A549 (cell line): ENCODE data around the gene PLXDC1. TPM values are rescaled to one million over a fixed set of nuclear protein-coding genes. Genes with fewer than 3 reads are reported as not detected.

Experiments used
- ATAC-seq, 2 experiments: fragments of 200-7000 bp in 1 of 2; fragments of >200 bp in 1 of 2; cut with Nextera tagmentation in 1 of 2; cut with Tn5 transposase in 1 of 2; 3 replicates each; pipeline versions ENCODE4 v1.8.0 to v1.9.1; 2018 to 2020; ENCODE audit warnings: mild to moderate bottlenecking in 1 of 2, moderate library complexity in 1 of 2
- CTCF ChIA-PET: fragments of 300-600 bp; sonication (Branson Sonifier 250); formaldehyde crosslinking; extraction: SDS; loops from one replicate; lab custom pipeline; 2021; ENCODE audit warnings: antibody characterized with exemption, inconsistent platforms; lab: Yijun Ruan, JAX
- POLR2A ChIA-PET: fragments of 350-600 bp; formaldehyde crosslinking; extraction: SDS; loops from one replicate; lab custom pipeline; 2021; ENCODE audit warnings: antibody characterized with exemption, inconsistent platforms; lab: Yijun Ruan, JAX
- DNase-seq, 2 experiments: peaks; one replicate each; pipeline versions ENCODE4 v3.0.0 to v3.0.0-alpha.2; 2011 to 2016; ENCODE audit warnings: low read depth in 1 of 2, low spot score in 1 of 2
- FAIRE-seq: peaks from 2 replicates; lab custom pipeline; 2011; peaks lifted over from hg19 to GRCh38; lab: Jason Lieb, UNC
- H3K27ac ChIP-seq, 2 experiments: fragments of >200 bp; sonication (Bioruptor Twin); formaldehyde crosslinking; 3 replicates each; pipeline ENCODE4 v1.5.1; 2016 to 2017
- H3K4me1 ChIP-seq: fragments of >200 bp; sonication (Bioruptor Twin); formaldehyde crosslinking; 3 replicates; pipeline ENCODE4 v1.6.1; 2016
- H3K4me2 ChIP-seq: fragments of >200 bp; sonication (Bioruptor Twin); formaldehyde crosslinking; 3 replicates; pipeline ENCODE4 v1.6.1; 2016
- H3K4me3 ChIP-seq: fragments of >200 bp; sonication (Bioruptor Twin); formaldehyde crosslinking; 3 replicates; pipeline ENCODE4 v1.5.1; 2016
- H3K9me3 ChIP-seq: fragments of >200 bp; sonication (Bioruptor Twin); formaldehyde crosslinking; 3 replicates; pipeline ENCODE4 v1.6.1; 2016
- BCL3 ChIP-seq: fragments of >200 bp; sonication (Bioruptor Twin); formaldehyde crosslinking; IDR thresholded peaks from 3 replicates; pipeline ENCODE4 v1.6.1; 2016
- CBX8 ChIP-seq: fragments of 200-600 bp; sonication (generic); IDR thresholded peaks from 2 replicates; pipeline ENCODE4 v1.6.1; 2016
- EHF ChIP-seq: fragments of 250-450 bp; sonication (Bioruptor Pico); IDR thresholded peaks from 2 replicates; pipeline ENCODE4 v1.5.0; 2020; ENCODE audit warnings: mild to moderate bottlenecking
- EHMT2 ChIP-seq: fragments of 200-600 bp; sonication (generic); IDR thresholded peaks from 2 replicates; pipeline ENCODE4 v1.6.1; 2016; ENCODE audit warnings: antibody characterized with exemption, low read depth, mild to moderate bottlenecking, moderate library complexity
- ELK1 ChIP-seq: fragments of 150-350 bp; IDR thresholded peaks from 2 replicates; pipeline ENCODE4 v1.6.1; 2014; ENCODE audit warnings: low read depth, mild to moderate bottlenecking, low read length
- EP300 ChIP-seq, 2 experiments: fragments of >200 bp; sonication (Bioruptor Twin); formaldehyde crosslinking; IDR thresholded peaks; 2 replicates in 1 of 2; 3 replicates in 1 of 2; pipeline ENCODE4 v1.6.1; 2016 to 2017
- ESRRA ChIP-seq: fragments of 150-350 bp; IDR thresholded peaks from 2 replicates; pipeline ENCODE4 v1.6.1; 2014; ENCODE audit warnings: mild to moderate bottlenecking, low read length, borderline replicate concordance
- FOSB ChIP-seq: fragments of 250-450 bp; sonication (Bioruptor Pico); IDR thresholded peaks from 2 replicates; pipeline ENCODE4 v1.5.0; 2020; ENCODE audit warnings: mild to moderate bottlenecking, moderate library complexity
- FOXS1 ChIP-seq: fragments of 250-450 bp; sonication (Bioruptor Pico); IDR thresholded peaks from 2 replicates; pipeline ENCODE4 v1.5.0; 2020; ENCODE audit warnings: mild to moderate bottlenecking, moderate library complexity
- GATA3 ChIP-seq: IDR thresholded peaks from 2 replicates; pipeline ENCODE4 v1.6.1; 2012; ENCODE audit warnings: borderline replicate concordance
- HEYL ChIP-seq: fragments of 250-450 bp; sonication (Bioruptor Pico); IDR thresholded peaks from 2 replicates; pipeline ENCODE4 v1.8.0; 2021; ENCODE audit warnings: mild to moderate bottlenecking, moderate library complexity
- HOXA7 ChIP-seq: fragments of 250-450 bp; sonication (Bioruptor Pico); IDR thresholded peaks from 2 replicates; pipeline ENCODE4 v1.5.0; 2020; ENCODE audit warnings: mild to moderate bottlenecking, moderate library complexity
- HOXB13 ChIP-seq: fragments of 250-450 bp; sonication (Bioruptor Pico); IDR thresholded peaks from 2 replicates; pipeline ENCODE4 v1.5.0; 2020; ENCODE audit warnings: low read depth, mild to moderate bottlenecking, moderate library complexity
- JUNB ChIP-seq: fragments of >200 bp; sonication (Bioruptor Twin); formaldehyde crosslinking; IDR thresholded peaks from 2 replicates; pipeline ENCODE4 v1.6.1; 2016
- KDM1A ChIP-seq: fragments of 200-600 bp; sonication (generic); IDR thresholded peaks from 2 replicates; pipeline ENCODE4 v1.6.1; 2016; ENCODE audit warnings: low read depth, mild to moderate bottlenecking
- KDM5A ChIP-seq: fragments of 200-600 bp; sonication (generic); IDR thresholded peaks from 2 replicates; pipeline ENCODE4 v1.6.1; 2016; ENCODE audit warnings: antibody characterized with exemption, mild to moderate bottlenecking
- MAFK ChIP-seq: fragments of 450-650 bp; IDR thresholded peaks from 2 replicates; pipeline ENCODE4 v1.6.1; 2014; ENCODE audit not compliant: partially characterized antibody
- MAZ ChIP-seq: fragments of 150-350 bp; IDR thresholded peaks from 2 replicates; pipeline ENCODE4 v1.6.1; 2014; ENCODE audit warnings: antibody characterized with exemption, low read depth, low read length, borderline replicate concordance
- MYC ChIP-seq: IDR thresholded peaks from 2 replicates; pipeline ENCODE4 v1.6.1; 2012; ENCODE audit warnings: mild to moderate bottlenecking, inconsistent platforms, low read length, improper control_type of control experiment, borderline replicate concordance
- NPAS2 ChIP-seq: fragments of 250-450 bp; sonication (Bioruptor Pico); IDR thresholded peaks from 2 replicates; pipeline ENCODE4 v1.8.0; 2022; ENCODE audit warnings: mild to moderate bottlenecking, moderate library complexity, borderline replicate concordance
- NR3C1 ChIP-seq: fragments of >200 bp; sonication (Bioruptor Twin); formaldehyde crosslinking; IDR thresholded peaks from 3 replicates; pipeline ENCODE4 v1.6.1; 2017
- PHF8 ChIP-seq: fragments of 200-600 bp; sonication (generic); IDR thresholded peaks from 2 replicates; pipeline ENCODE4 v1.6.1; 2016; ENCODE audit warnings: low read depth, mild to moderate bottlenecking, antibody characterized with exemption, moderate library complexity, borderline replicate concordance
- POLR2A ChIP-seq: IDR thresholded peaks from 2 replicates; pipeline ENCODE4 v1.6.1; 2012; ENCODE audit warnings: mild to moderate bottlenecking, low read length
- RAD21 ChIP-seq, 2 experiments: fragments of >200 bp in 1 of 2; sonication (Bioruptor Twin) in 1 of 2; formaldehyde crosslinking in 1 of 2; IDR thresholded peaks in 1 of 2; conservative IDR thresholded peaks in 1 of 2; 2 replicates in 1 of 2; 3 replicates in 1 of 2; pipeline ENCODE4 v1.6.1; 2012 to 2018; ENCODE audit warnings: inconsistent platforms in 1 of 2
- RARB ChIP-seq: fragments of 250-450 bp; sonication (Bioruptor Pico); IDR thresholded peaks from 2 replicates; pipeline ENCODE4 v1.8.0; 2021; ENCODE audit warnings: mild to moderate bottlenecking, moderate library complexity
- RCOR1 ChIP-seq: fragments of 150-350 bp; IDR thresholded peaks from 2 replicates; pipeline ENCODE4 v1.6.1; 2014; ENCODE audit warnings: antibody characterized with exemption, low read length, low read depth
- RFX5 ChIP-seq: fragments of 450-650 bp; IDR thresholded peaks from 2 replicates; pipeline ENCODE4 v1.7.1; 2014; ENCODE audit warnings: antibody characterized with exemption, mild to moderate bottlenecking, moderate library complexity
- RNF2 ChIP-seq: fragments of 200-600 bp; sonication (generic); IDR thresholded peaks from 2 replicates; pipeline ENCODE4 v1.6.1; 2016; ENCODE audit warnings: low read depth, mild to moderate bottlenecking, antibody characterized with exemption, moderate library complexity, borderline replicate concordance
- SREBF2 ChIP-seq: fragments of 450-650 bp; IDR thresholded peaks from 2 replicates; pipeline ENCODE4 v1.6.1; 2014; ENCODE audit warnings: mild to moderate bottlenecking, moderate library complexity
- TP53 ChIP-seq: fragments of 250-450 bp; sonication (Bioruptor Pico); IDR thresholded peaks from 2 replicates; pipeline ENCODE4 v1.5.0; 2021; ENCODE audit warnings: mild to moderate bottlenecking, moderate library complexity
- ZC3H11A ChIP-seq: fragments of 450-650 bp; IDR thresholded peaks from 2 replicates; pipeline ENCODE4 v1.6.1; 2014; ENCODE audit warnings: antibody characterized with exemption, mild to moderate bottlenecking
- ZFP36 ChIP-seq: fragments of 450-650 bp; IDR thresholded peaks from 2 replicates; pipeline ENCODE4 v1.6.1; 2014; ENCODE audit warnings: borderline replicate concordance; ENCODE audit not compliant: partially characterized antibody
- WGBS: methylation state at CpG from one replicate; pipeline ENCODE4 v1.1.6; 2017; ENCODE audit errors: missing lambda C conversion rate; 5-methylcytosine and 5-hydroxymethylcytosine counted together
- polyA plus RNA-seq, 4 experiments: library from polyadenylated mRNA; depleted of rRNA in 3 of 4; stranded (reverse); fragments of >200 nt; fragmentation: RNase III in 1 of 4; extraction: RNeasy Plus Mini Kit Qiagen cat#74134 plus additional on column Dnase treatment in 1 of 4; gene quantifications; 2 replicates in 3 of 4; 3 replicates in 1 of 4; pipeline ENCODE4 v1.2.3, GENCODE V29; 2011 to 2017
- TF ChIP-seq, protein P1 (sequence below): IDR thresholded peaks from 2 replicates; pipeline ENCODE4 v1.6.1; 2012; ENCODE audit warnings: low read depth, borderline replicate concordance
- TF ChIP-seq, protein P2 (sequence below): fragments of 200-600 bp; sonication (generic); IDR thresholded peaks from 2 replicates; pipeline ENCODE4 v1.6.1; 2016; ENCODE audit warnings: antibody characterized with exemption, mild to moderate bottlenecking, moderate library complexity
- TF ChIP-seq, protein P3 (sequence below): fragments of 250-450 bp; sonication (Bioruptor Pico); IDR thresholded peaks from 2 replicates; pipeline ENCODE4 v1.5.0; 2020; ENCODE audit warnings: low read depth, mild to moderate bottlenecking, moderate library complexity

PLXDC1 gene
- polyA plus RNA-seq, 2 of the 4 experiments (the other 2 are of a cell fraction): 0.31 to 0.36 TPM

DNA sequence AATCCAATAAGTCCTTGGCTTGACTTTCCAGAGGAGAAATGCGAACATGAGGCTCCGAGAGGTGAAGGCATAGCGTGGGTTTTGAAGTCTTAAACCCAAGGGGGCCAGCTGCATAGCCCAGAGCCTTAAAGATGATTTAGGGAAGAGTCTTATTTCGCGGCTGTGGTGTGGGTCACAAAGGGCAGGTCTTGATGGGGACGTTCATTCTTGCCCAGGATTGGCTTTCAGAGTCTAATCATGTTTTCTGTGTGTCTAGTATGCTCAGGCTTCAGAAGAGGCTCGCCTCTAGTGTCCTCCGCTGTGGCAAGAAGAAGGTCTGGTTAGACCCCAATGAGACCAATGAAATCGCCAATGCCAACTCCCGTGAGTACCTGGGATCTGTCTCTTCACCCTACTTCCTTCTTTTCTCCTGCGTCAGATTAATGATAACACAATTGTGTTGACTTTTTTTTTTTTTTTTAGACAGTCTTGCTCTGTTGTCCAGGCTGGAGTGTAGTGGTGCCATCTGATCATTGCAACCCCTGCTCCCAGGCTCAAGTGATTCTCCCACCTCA is 49.6 kb upstream of the PLXDC1 start:
- ChIA-PET POLR2A (interaction anchor here (0.6 to 0.7 kb wide), 2 partner anchors 28 to 53 kb away, joined by 4 read pairs; no protein-coding TSS in a partner anchor), CTCF (interaction anchor here (0.7 to 31.5 kb wide), 6 partner anchors 18 to 328 kb away, joined by 3 to 1140 read pairs (median 4); no protein-coding TSS in a partner anchor)
- peaks cover 34% of the 10 kb centered on the region for H3K4me1 ChIP-seq
- no peaks in the 10 kb centered on the region for H3K9me3 ChIP-seq
- 9% methylated on average over 11 of the region's 11 CpGs for WGBS
- H3K27ac ChIP-seq: peak overlapping the region; percentile 96
- H3K4me2 ChIP-seq: peak overlapping the region; percentile 85
- no peak for ATAC-seq
- FAIRE-seq: no peak
- H3K4me3 ChIP-seq: peak overlapping the region; percentile 96
- no peak for DNase-seq
- TF ChIP-seq KDM1A (no peak), ZC3H11A (no peak), ESRRA (no peak), EHMT2 (no peak), ZFP36 (no peak), HOXA7 (CRISPR knock-in tag) (peak; percentile 80), PHF8 (no peak), FOSB (CRISPR knock-in tag) (0 out of 2 replicates have a peak, but pooled peaks have one; percentile 52), KDM5A (no peak), RNF2 (no peak), RAD21 (conservative IDR thresholded peaks at IDR 0.05 in 1 of 2, IDR thresholded peaks at IDR 0.05 in 1 of 2) (no peak), FOXS1 (CRISPR knock-in tag) (no peak), RFX5 (no peak), HOXB13 (CRISPR knock-in tag) (no peak), EHF (CRISPR knock-in tag) (no peak), GATA3 (no peak), HEYL (CRISPR knock-in tag) (no peak), MAZ (no peak), MAFK (no peak), NPAS2 (CRISPR knock-in tag) (no peak), EP300 (IDR thresholded peaks at IDR 0.05) (no peak), NR3C1 (no peak), CBX8 (no peak), ELK1 (no peak), RARB (CRISPR knock-in tag) (peak; percentile 61; the same call in 1 of the 2 replicates), MYC (no peak), POLR2A (no peak), RCOR1 (no peak), TP53 (CRISPR knock-in tag) (peak; percentile 29; the same call in 1 of the 2 replicates), JUNB (no peak), BCL3 (no peak; the same call in 2 of the 3 replicates), SREBF2 (no peak)
- TF ChIP-seq, protein P1, sequence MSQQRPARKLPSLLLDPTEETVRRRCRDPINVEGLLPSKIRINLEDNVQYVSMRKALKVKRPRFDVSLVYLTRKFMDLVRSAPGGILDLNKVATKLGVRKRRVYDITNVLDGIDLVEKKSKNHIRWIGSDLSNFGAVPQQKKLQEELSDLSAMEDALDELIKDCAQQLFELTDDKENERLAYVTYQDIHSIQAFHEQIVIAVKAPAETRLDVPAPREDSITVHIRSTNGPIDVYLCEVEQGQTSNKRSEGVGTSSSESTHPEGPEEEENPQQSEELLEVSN: no peak
- TF ChIP-seq, protein P2, sequence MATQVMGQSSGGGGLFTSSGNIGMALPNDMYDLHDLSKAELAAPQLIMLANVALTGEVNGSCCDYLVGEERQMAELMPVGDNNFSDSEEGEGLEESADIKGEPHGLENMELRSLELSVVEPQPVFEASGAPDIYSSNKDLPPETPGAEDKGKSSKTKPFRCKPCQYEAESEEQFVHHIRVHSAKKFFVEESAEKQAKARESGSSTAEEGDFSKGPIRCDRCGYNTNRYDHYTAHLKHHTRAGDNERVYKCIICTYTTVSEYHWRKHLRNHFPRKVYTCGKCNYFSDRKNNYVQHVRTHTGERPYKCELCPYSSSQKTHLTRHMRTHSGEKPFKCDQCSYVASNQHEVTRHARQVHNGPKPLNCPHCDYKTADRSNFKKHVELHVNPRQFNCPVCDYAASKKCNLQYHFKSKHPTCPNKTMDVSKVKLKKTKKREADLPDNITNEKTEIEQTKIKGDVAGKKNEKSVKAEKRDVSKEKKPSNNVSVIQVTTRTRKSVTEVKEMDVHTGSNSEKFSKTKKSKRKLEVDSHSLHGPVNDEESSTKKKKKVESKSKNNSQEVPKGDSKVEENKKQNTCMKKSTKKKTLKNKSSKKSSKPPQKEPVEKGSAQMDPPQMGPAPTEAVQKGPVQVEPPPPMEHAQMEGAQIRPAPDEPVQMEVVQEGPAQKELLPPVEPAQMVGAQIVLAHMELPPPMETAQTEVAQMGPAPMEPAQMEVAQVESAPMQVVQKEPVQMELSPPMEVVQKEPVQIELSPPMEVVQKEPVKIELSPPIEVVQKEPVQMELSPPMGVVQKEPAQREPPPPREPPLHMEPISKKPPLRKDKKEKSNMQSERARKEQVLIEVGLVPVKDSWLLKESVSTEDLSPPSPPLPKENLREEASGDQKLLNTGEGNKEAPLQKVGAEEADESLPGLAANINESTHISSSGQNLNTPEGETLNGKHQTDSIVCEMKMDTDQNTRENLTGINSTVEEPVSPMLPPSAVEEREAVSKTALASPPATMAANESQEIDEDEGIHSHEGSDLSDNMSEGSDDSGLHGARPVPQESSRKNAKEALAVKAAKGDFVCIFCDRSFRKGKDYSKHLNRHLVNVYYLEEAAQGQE: no peak
- TF ChIP-seq, protein P3, sequence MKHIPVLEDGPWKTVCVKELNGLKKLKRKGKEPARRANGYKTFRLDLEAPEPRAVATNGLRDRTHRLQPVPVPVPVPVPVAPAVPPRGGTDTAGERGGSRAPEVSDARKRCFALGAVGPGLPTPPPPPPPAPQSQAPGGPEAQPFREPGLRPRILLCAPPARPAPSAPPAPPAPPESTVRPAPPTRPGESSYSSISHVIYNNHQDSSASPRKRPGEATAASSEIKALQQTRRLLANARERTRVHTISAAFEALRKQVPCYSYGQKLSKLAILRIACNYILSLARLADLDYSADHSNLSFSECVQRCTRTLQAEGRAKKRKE: no peak
